NCI-H446 (cell line): ENCODE data around the gene CRAMP1.

Experiments
- DNase-seq, 2 experiments: peaks; one replicate each; lab custom pipeline; 2025; lab: John Stamatoyannopoulos, UW

CRAMP1 gene

DNA sequence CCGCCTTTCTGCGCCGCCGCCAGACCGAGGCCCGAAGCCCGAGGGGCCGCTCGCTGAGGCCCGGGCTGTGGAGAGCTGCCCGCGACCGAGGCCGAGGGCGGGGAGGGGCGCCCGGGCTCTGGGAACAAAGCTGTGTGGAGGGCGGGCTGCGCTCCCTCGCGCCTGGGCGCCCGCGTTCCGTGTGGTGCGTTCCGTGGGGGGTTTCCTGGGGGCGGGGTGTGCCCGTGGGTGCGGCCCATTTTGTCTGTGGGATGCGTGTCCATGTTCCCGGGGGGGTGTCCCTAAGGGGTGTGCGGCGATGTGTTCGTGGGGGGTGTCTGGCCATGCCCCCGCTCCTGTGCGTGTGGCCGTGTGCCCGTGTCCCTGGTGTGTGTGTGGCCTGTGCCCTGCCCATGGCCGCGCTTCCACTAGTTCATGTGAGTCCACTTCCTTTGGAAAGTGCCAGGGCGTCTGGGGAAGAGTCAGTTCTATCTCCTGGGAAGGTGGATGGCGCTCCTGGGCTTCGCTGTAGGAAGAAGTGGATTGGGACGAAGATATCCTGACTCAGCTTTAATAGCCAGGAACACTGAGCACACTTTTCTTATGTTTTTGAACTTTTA is 66.4 kb downstream of the CRAMP1 start:
- DNase-seq: peak in 1 of 2 experiments; percentile 9

DNA sequence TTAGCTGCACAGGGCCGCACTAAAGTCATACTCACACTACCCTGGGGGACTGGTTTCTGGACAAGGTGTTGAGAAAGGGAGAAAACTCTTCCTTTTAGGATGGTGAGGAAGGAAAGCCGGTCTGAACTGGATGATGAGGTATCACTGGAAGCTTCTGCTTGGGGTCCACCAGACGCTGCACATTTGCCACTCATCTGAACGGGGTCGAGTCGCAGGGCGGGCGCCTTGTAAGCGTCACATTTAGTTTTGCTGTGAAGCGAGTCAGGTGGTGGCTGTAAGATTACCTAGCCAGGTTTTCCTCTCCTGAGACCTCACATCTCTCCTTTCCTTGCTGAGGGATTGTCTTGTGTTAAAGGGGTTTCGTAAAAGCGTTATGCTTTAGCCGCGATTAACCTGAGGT is 68.2 kb downstream of the CRAMP1 start:
- no peak for DNase-seq

DNA sequence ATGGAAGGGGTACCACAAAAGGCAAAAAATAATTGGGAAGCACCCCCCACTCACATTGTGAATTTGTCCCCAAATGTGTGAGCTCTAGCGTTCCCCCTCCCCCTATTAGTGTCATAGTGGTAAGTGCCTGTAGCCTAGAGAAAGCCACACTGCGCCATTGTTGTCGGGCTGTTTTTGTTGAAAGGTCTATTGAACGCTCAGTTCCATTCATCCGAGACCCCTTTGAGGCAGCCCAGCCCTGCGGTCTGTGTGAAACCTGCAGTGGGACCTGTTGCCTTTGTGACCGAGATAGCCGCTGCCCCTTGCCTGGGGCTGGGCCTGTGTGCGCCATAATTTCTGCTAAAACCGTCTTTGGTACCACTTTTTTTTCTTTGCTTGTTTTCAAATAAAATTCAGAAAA is 68.9 kb downstream of the CRAMP1 start:
- DNase-seq: no peak

DNA sequence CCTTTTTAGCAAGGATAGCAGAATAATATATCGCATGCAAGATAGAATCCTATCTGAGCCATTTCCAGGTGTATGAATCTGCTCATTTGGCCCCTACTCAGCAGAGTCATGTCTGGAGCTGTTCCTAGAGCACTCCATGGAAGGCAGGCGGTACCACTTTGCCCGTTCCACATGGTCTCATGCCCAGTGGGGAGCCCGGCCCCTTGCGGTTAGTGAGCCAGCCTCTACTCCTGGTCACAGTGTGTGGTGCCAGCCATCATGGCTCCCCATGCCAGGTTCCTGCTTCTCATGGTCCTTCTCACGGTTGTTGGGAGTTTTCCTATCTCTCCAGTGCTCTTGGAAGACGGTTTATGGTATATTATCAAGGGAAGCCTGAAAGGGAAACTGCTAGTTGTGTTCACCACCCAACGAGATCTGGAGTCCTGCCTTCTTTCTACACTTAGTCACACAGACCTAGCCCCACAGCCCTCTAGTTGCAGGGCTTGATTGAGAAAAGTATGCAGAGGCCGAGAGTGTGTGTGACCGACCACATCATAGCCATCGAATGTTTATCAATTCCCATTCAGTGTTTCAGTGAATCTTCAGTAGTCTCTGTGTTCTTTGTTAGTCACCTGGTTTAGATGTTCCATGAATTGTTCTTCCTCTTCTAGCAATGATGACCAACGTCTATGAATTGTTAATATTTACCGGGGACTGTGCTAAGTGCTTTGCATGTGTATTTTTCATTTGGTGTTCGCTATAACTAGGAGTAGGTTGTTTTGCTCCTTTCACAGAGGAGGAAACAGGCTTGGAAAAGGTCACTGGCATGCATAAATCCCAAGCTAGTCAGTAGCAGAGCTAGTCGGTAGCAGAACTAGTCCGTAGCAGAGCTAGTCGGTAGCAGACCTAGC is 75.5 kb downstream of the CRAMP1 start:
- no peak for DNase-seq

DNA sequence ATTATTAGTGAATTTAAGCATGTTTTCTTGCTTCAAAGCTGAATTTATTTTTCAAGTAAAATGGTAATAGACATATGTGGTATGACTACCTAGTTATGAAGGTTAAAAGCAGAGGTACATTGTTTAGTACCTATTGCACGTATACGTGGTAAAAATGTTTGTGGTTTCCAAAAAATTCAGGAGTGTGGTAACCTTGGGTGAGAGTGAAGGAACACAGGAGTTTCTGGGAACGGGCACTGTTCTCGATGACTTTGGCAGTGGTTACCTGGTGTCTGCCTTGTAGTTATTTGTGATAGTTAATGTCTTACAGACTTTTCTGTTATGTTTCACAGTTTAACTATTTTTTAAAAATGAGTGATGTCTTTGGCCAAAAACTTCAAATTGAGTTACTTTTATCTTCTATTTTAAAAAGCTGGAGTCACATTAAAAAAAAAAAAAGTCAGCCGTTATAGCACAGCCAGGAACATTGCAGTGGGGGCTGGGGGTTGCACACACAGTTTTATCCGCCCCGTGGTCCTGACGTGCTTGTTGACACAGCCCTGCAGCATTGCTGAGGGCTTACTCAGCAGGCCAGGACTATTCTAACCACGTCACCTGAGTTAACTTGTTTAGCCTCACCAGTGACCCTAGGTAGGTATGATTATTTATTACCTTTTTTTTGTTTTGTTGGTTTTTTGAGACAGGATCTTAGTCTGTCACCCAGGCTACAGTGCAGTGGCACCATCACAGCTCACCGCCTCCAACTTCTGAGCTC is 76.8 kb downstream of the CRAMP1 start:
- DNase-seq: no peak

DNA sequence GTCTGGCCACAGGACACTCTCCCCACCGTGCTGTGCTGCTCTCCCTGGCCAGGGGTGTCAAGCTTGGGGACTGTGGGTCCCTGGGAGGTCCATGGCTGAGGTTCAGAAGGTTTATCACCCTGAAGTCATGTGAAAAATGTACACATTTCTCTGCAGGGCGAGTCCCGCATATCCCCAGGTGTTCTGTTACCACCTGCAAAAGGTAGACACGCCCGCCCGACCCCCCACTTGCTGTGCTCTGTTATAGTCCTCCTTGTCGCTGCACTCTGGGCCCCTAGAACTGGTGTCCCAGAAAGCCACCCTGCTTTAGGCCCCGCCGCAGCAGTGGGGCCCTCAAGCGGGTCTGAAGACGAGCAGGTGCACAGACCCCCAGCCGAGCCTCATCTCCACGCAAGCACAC is 77.7 kb downstream of the CRAMP1 start:
- no peak for DNase-seq

DNA sequence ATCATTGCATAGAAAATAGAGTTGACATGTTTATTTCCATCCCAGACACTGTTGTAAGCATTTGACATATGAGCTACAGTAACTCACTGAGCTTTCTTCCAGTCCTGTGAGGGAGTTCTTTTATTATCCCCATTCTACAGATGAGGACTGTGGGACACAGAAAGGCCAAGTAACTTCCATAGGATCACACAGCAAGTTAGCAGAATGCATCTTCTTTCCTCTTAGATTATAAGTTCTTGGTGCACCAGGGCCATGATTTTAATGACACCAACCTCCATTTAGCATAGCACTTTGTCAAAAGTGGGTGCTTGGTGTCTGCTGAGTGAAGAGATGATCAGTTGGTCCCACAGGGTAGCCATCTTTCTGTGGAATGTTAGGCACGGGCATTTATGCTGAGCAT is 78.7 kb downstream of the CRAMP1 start:
- DNase-seq: no peak

DNA sequence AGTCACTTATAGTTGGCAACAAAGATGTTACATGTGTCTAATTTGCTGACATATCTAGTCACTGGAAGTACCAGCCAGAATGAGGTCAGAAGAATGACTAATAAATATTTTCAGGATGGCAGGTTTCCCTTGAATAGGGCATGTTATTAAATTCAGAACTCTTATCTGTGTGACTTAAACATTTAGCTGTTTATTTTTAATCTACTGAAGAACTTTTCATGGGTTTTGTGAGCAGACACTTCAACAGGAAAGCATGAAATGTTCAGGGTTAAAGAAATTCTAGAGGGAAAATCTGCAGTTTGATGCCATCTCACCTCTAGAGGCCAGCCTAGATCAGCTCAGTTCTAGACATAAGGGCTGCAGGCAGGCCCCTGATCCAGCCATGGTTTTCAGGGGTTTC is 79.1 kb downstream of the CRAMP1 start:
- DNase-seq: no peak

DNA sequence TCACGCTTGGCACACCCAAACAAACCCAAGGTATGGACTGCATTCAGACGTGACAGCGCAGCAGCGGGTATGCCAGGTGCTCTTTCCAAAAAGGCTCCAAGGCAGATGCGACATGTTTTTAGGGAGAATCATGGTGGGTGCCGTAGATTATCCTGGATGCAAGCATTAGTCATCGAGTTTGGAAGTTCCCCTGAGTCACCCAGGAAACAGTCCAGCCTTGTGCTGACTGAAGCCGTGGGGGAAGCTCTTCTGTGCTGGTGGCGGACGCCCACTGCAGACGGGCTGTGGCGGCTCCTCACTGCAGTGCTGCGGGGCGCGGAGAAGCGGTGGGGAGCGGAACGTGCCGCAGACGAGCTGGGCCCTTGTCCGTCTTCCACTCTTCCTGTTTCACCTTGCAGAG is 79.8 kb downstream of the CRAMP1 start:
- DNase-seq: no peak

DNA sequence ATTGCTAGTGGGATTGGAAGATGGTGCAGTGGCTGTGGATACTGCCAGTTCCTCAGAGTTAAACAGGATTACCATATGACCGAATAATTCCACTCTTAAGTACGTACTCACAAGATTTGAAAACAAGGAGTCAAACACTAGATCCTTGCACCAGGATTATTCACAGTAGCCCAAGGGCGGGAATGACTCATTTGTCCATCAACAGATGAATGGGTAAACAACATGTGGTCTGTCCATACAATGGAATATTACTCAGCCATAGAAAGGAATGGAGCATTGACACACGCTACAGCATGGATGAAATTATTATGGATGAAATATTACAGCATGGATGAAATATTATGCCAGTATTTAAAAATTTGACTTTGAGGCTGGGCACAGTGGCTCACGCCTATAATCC is 84.7 kb downstream of the CRAMP1 start:
- no peak for DNase-seq

DNA sequence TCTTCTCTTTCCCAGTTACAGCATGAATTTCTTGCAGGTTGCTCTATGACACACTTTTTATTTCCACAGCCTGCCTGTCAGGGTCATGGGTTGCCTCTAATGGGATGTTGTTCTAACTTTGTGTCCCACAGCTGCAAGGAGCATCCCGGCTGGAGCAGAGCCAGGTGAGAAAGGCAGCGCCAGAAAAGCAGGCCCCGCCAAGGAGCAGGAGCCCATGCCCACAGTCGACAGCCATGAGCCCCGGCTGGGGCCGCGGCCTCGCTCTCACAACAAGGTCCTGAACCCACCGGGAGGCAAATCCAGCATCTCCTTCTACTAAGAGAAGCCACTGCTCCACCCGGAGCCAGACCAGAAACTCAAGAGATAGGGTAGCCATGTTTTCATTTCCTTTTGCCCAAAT is 86.5 kb downstream of the CRAMP1 start:
- no peak for DNase-seq

DNA sequence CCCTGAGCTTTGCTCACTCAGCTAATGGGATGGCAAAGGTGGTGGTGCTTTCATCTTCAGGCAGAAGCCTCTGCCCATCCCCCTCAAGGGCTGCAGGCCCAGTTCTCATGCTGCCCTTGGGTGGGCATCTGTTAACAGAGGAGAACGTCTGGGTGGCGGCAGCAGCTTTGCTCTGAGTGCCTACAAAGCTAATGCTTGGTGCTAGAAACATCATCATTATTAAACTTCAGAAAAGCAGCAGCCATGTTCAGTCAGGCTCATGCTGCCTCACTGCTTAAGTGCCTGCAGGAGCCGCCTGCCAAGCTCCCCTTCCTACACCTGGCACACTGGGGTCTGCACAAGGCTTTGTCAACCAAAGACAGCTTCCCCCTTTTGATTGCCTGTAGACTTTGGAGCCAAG is 88.1 kb downstream of the CRAMP1 start:
- DNase-seq: no peak

DNA sequence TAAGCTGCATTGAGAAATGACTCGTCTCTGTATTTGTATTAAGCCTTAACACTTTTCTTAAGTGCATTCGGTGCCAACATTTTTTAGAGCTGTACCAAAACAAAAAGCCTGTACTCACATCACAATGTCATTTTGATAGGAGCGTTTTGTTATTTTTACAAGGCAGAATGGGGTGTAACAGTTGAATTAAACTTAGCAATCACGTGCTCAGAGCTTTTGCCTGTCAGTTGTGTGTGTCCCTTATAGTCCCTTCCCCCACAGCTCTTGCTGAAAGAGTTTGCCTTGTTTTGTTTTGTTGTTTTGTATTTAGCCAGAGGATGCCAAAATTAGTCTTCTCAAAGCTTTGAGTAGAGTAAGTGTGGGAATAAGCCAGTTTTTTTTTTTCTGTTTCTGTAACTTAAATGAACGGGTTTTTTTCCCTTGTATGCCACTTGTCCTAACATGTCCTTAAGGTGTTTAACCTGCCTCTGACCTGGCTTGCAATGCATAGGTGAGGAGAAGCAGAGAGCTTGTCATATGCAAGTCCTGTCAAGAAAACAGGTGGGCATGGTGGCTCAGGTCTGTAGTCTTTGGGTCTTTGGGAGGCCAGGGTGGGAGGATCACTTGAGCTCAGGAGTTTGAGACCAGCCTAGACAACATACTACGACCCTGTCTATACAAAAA is 89.2 kb downstream of the CRAMP1 start:
- no peak for DNase-seq

DNA sequence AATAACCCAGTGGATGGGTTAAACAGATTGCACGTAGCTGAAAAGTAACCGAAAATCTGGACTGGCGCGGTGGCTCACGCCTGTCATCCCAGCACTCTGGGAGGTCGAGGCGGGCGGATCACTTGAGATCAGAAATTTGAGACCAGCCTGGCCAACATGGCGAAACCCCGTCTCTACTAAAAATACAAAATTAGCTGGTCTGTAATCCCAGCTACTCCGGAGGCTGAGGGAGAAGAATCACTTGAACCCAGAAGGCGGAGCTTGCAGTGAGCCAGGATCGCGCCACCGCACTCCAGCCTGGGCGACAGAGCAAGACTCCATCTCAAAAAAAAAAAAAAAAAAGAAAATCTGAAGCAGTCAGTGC is 93.1 kb downstream of the CRAMP1 start:
- DNase-seq: peak in 1 of 2 experiments; percentile 36

DNA sequence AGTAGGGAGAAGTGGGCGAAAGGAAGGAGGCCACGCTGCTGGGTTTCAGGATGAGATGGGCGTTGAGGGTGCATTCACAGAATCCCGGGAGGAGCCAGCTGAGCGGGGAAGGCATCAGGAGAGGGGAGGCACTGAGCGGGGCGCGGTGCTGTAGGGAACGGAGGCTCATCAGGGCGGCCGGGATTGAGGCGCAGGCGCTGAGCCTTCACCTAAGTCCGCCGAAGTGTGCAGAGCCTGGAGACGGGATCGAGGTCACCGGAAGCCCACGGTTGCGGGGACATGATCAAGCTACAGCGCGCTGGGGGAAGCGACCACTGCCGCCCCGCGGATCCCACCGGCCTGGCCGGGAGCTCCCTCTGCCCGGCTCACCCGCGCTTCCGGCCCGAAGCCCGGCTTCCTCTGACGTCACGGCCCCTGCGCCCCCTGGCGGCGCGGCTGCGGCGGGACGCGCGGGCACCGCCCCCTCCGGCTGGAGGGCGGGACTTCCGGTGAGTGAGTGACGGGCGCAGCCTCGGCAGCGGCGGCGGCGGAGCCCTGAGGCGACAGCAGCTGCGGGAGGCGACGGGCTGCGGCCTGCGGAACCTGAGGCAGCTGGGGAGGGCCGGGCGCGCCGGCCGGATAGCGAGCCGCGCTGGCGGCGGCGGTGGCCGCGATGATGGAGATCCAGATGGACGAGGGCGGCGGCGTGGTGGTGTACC is 93.7 kb downstream of the CRAMP1 start, which contains the start of gene MAPK8IP3:
Gene MAPK8IP3 (plus strand): TSS at position 508 of the 698 bp plus-strand sequence. CDS start 145 bp downstream, at position 653.
- peak; percentile 73 to 93 for DNase-seq

DNA sequence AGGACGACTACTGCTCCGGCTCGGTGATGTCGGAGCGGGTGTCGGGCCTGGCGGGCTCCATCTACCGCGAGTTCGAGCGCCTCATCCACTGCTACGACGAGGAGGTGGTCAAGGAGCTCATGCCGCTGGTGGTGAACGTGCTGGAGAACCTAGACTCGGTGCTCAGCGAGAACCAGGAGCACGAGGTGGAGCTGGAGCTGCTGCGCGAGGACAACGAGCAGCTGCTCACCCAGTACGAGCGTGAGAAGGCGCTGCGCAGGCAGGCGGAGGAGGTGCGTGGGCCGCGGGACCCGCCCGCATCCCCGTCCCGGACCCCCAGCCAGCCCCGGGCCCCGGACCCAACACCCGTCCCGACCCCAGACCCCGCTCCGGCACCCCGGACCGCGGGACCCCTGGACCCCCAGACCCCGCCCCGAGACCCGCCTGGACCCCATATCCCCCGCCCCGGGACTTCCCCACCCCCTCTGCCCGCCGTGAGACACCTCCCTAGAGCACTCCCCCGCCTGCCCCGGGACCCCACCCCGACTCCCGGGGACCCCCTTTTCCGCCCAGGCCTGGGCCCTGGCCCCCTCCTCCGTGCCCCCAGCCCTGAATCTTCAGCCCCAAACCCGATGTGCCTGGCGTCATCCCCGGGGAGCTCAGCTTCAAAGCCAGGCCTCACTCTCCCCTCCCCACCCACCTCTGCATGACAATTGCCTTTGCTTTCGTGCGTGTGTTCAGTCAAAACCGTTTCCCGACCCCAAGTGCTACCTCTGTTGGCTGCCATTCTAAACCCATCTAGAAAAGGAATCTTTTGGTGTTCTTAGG is 94.4 kb downstream of the CRAMP1 start:
- peak in 1 of 2 experiments; percentile 39 for DNase-seq

DNA sequence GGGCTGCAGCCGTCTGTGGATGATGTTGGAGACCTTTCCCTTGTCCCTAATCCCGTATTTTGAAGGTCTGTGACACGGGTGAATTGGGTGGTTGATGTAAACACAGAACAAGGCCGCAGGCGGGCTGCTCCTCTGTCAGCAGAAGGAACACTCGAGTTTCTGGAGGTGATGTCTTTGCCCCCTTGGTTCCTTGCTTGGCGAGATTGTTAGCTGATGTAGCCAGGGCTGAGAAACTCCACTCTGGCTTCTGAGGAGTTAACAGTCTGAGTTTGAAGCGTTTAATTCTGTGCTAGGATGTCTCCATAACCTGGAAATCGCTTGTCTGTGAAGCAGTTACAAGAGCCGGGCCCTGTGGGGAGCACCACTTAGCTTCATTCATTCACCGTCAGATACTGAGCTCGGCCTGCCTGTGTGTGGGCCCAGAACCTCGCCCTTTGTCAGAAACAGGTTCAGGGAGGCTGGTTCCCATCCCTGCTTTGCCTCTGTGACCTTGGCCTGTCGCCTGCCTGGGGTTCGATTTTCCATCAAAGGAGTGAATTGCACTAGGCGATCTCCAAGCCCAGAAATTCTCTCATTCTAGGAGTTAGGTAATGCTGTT is 95.1 kb downstream of the CRAMP1 start:
- no peak for DNase-seq

DNA sequence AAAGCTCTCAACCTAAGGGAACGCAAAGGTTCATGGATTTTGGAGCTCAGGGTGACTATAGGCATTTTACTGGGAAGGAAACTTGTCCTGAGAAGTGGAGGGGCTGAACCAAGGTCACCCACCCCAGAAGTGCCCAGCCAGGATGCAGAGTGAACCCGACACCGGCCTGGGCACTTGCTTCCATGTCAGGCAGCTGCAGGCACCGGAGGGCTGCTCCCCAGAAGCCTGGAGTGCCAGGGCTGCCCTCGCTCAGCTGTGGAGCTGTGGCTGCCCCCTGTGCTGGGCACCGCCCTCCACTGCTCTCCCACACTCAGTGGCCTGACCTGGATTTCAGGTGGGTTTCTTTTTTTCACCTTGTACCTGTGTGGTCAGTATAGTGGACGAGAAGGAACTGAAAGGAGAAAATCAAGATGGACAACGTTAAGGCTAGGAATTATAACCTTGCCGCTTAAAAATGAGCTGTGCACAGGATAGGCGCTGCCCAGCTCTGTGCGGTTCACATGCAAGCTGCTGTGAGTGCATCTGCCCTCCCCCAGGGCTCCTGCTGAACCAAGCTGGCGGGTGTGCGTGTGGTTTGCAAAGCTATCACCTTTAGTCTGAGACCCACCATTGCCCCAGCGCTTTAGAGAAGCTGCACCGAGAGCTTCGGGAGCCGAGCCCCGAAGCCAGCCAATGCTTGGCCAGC is 96.1 kb downstream of the CRAMP1 start:
- DNase-seq: no peak

DNA sequence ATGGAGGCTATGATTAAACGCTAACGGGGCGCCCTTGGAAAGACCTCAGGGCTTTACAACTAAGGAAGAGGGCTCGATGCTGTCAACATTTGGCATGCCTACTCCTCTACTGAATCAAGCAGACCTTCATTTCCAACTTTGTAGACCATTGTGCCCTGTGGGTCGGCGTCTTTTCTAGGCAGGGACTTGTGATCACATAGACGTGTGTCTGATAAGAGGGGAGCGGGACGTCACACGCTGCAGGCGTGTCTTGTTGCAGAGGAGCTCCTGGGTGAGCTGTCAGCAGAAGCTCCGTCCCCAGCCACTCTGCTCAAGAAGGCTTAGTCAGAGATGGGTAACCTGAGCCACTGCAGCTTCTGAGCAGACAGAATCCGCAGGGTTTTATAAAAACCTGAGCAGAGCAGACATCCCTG is 96.6 kb downstream of the CRAMP1 start:
- DNase-seq: no peak

DNA sequence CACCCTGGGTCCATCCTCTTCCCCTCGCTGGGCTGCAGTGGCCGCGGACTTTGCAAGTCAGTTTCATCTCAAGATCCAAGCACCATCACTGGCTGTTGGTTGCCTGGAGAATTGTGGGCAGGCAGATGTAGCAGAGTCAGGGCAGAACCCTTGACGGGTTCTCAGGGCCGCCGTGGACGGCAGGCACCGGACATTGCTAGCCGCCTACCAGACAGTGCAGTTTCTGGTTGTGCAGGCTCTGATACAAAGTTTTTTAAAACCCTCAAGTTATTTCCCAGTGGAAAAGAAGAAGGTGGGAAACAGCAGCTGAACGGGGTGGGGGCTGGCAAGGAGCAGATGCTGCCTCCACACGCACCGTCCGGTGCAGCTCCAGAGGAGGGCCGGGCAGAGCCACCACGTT is 97.2 kb downstream of the CRAMP1 start:
- DNase-seq: no peak
